H9 (cell line): ENCODE measurements around the gene MON2. TPM values are rescaled to one million over a fixed set of nuclear protein-coding genes. Genes with fewer than 3 reads are reported as not detected.

Source experiments
- DNase-seq: peaks from one replicate; pipeline ENCODE4 v3.0.0-alpha.2; 2017
- H2AFZ ChIP-seq: one replicate; pipeline ENCODE4 v1.6.1; 2013; ENCODE audit warnings: mild to moderate bottlenecking, low read length, control low read depth, moderate library complexity
- H2AK5ac ChIP-seq: 2 replicates; pipeline ENCODE4 v1.6.1; 2013; ENCODE audit warnings: low read length, control low read depth, mixed read lengths; ENCODE audit not compliant: insufficient read length
- H2BK120ac ChIP-seq: one replicate; pipeline ENCODE4 v1.6.1; 2013; ENCODE audit warnings: low read depth, mild to moderate bottlenecking, low read length, control low read depth, inconsistent platforms; ENCODE audit not compliant: poor library complexity, severe bottlenecking
- H2BK12ac ChIP-seq: 2 replicates; pipeline ENCODE4 v1.6.1; 2013; ENCODE audit warnings: low read length, control low read depth, mixed read lengths, low read depth; ENCODE audit not compliant: insufficient read length
- H2BK15ac ChIP-seq: 2 replicates; pipeline ENCODE4 v1.6.1; 2013; ENCODE audit warnings: low read depth, low read length, control low read depth
- H2BK20ac ChIP-seq: one replicate; pipeline ENCODE4 v1.6.1; 2013; ENCODE audit warnings: low read depth, mild to moderate bottlenecking, low read length, control low read depth, inconsistent platforms; ENCODE audit not compliant: poor library complexity, severe bottlenecking
- H2BK5ac ChIP-seq: 2 replicates; pipeline ENCODE4 v1.6.1; 2013; ENCODE audit warnings: low read length, control low read depth, mixed read lengths; ENCODE audit not compliant: insufficient read length
- H3K14ac ChIP-seq: 2 replicates; pipeline ENCODE4 v1.6.1; 2013; ENCODE audit warnings: low read length, control low read depth; ENCODE audit not compliant: insufficient read depth
- H3K18ac ChIP-seq: 2 replicates; pipeline ENCODE4 v1.6.1; 2013; ENCODE audit warnings: low read depth, mild to moderate bottlenecking, mixed read lengths, low read length, control low read depth; ENCODE audit not compliant: insufficient read length
- H3K23ac ChIP-seq: 2 replicates; pipeline ENCODE4 v1.6.1; 2013; ENCODE audit warnings: low read length, control low read depth, mixed read lengths, low read depth; ENCODE audit not compliant: insufficient read length
- H3K23me2 ChIP-seq: 2 replicates; pipeline ENCODE4 v1.6.1; 2013; ENCODE audit warnings: low read depth, mild to moderate bottlenecking, mixed read lengths, low read length, control low read depth; ENCODE audit not compliant: insufficient read length, poor library complexity, severe bottlenecking
- H3K27ac ChIP-seq: 2 replicates; pipeline ENCODE4 v1.5.1; 2013; ENCODE audit warnings: low read length, control low read depth, mixed read lengths, low read depth; ENCODE audit not compliant: insufficient read length
- H3K27me3 ChIP-seq: 2 replicates; pipeline ENCODE4 v1.6.1; 2013; ENCODE audit warnings: low read length, control low read depth, inconsistent platforms; ENCODE audit not compliant: insufficient read depth
- H3K4ac ChIP-seq: 2 replicates; pipeline ENCODE4 v1.6.1; 2013; ENCODE audit warnings: low read depth, mild to moderate bottlenecking, control low read depth, inconsistent platforms, low read length, moderate library complexity
- H3K4me1 ChIP-seq: 2 replicates; pipeline ENCODE4 v1.6.1; 2013; ENCODE audit warnings: low read length, control low read depth, inconsistent platforms; ENCODE audit not compliant: insufficient read depth
- H3K4me2 ChIP-seq: 2 replicates; pipeline ENCODE4 v1.6.1; 2013; ENCODE audit warnings: low read length, control low read depth, mixed read lengths; ENCODE audit not compliant: insufficient read length, insufficient read depth
- H3K56ac ChIP-seq: 2 replicates; pipeline ENCODE4 v1.6.1; 2013; ENCODE audit warnings: low read depth, mild to moderate bottlenecking, mixed read lengths, low read length, control low read depth; ENCODE audit not compliant: insufficient read length
- H3K79me1 ChIP-seq: 2 replicates; pipeline ENCODE4 v1.6.1; 2013; ENCODE audit warnings: low read depth, mild to moderate bottlenecking, moderate library complexity, low read length, control low read depth, inconsistent platforms; ENCODE audit not compliant: insufficient read depth, poor library complexity, severe bottlenecking
- H3K79me2 ChIP-seq: 2 replicates; pipeline ENCODE4 v1.6.1; 2013; ENCODE audit warnings: low read length, control low read depth, inconsistent platforms; ENCODE audit not compliant: insufficient read depth
- H3K9ac ChIP-seq: 2 replicates; pipeline ENCODE4 v1.6.1; 2013; ENCODE audit warnings: low read length, control low read depth, mixed read lengths; ENCODE audit not compliant: insufficient read length; ENCODE audit errors: extremely low read depth
- H3K9me3 ChIP-seq: one replicate; pipeline ENCODE4 v1.6.1; 2013; ENCODE audit warnings: low read depth, low read length, inconsistent platforms; ENCODE audit not compliant: control insufficient read depth
- H3T11ph ChIP-seq: one replicate; pipeline ENCODE4 v1.6.1; 2013; ENCODE audit warnings: mild to moderate bottlenecking, low read length, control low read depth, inconsistent platforms
- H4K20me1 ChIP-seq: one replicate; pipeline ENCODE4 v1.6.1; 2013; ENCODE audit not compliant: control insufficient read depth, insufficient read length, insufficient read depth
- H4K5ac ChIP-seq: 2 replicates; pipeline ENCODE4 v1.6.1; 2013; ENCODE audit warnings: low read depth, mild to moderate bottlenecking, mixed read lengths, low read length, control low read depth; ENCODE audit not compliant: insufficient read length
- H4K8ac ChIP-seq: replicated peaks from 2 replicates; pipeline ENCODE4 v1.6.1; 2013; ENCODE audit warnings: low read length, control low read depth, mixed read lengths, low read depth; ENCODE audit not compliant: insufficient read length
- H4K91ac ChIP-seq: 2 replicates; pipeline ENCODE4 v1.6.1; 2013; ENCODE audit warnings: low read depth, mild to moderate bottlenecking, moderate library complexity, mixed read lengths, low read length, control low read depth; ENCODE audit not compliant: insufficient read length
- H3K27ac Mint-ChIP-seq, 3 experiments: 2 replicates in 2 of 3; 3 replicates in 1 of 3; pipeline ENCODE4 v1.8.0; 2020 to 2021; ENCODE audit warnings: mixed read lengths in 3 of 3, mild to moderate bottlenecking in 1 of 3, moderate library complexity in 1 of 3
- H3K27me3 Mint-ChIP-seq: 2 replicates; pipeline ENCODE4 v1.8.0; 2021; ENCODE audit warnings: low read depth, mild to moderate bottlenecking, moderate library complexity, mixed read lengths
- H3K36me3 Mint-ChIP-seq, 3 experiments: 2 replicates in 2 of 3; 3 replicates in 1 of 3; pipeline ENCODE4 v1.8.0; 2020 to 2021; ENCODE audit warnings: low read depth in 3 of 3, mixed read lengths in 3 of 3; ENCODE audit not compliant: insufficient read depth in 1 of 3
- H3K4me1 Mint-ChIP-seq, 2 experiments: 2 replicates each; pipeline ENCODE4 v1.8.0; 2020; ENCODE audit warnings: mixed read lengths in 2 of 2
- H3K4me3 Mint-ChIP-seq, 2 experiments: 2 replicates in 1 of 2; 3 replicates in 1 of 2; pipeline ENCODE4 v1.8.0; 2020 to 2021; ENCODE audit warnings: mild to moderate bottlenecking in 2 of 2, mixed read lengths in 2 of 2, moderate library complexity in 1 of 2
- H3K9me3 Mint-ChIP-seq, 2 experiments: 2 replicates in 1 of 2; 3 replicates in 1 of 2; pipeline ENCODE4 v1.8.0; 2020; ENCODE audit warnings: mild to moderate bottlenecking in 2 of 2, mixed read lengths in 2 of 2, moderate library complexity in 1 of 2
- WGBS: extraction: QIAGEN DNeasy Blood & Tissue Kit; methylation state at CpG from one replicate; pipeline ENCODE4 v1.1.7; 2013; ENCODE audit warnings: missing lambda C conversion rate, low lambda C conversion rate, mixed read lengths; ENCODE audit not compliant: insufficient read length; ENCODE audit errors: extremely low coverage; 5-methylcytosine and 5-hydroxymethylcytosine counted together
- total RNA-seq: library from RNA; stranded (reverse); gene quantifications from 2 replicates; pipeline ENCODE4 v1.2.1, GENCODE V29; 2021
- TF ChIP-seq, protein P1 (sequence below): fragments of 200-600 bp; sonication (generic); conservative IDR thresholded peaks from 3 replicates; pipeline ENCODE4 v1.8.0; 2021; ENCODE audit warnings: antibody characterized with exemption, mild to moderate bottlenecking

The MON2 gene
- total RNA-seq, 1 experiment from 2014 or later, result 21.9 TPM

DNA sequence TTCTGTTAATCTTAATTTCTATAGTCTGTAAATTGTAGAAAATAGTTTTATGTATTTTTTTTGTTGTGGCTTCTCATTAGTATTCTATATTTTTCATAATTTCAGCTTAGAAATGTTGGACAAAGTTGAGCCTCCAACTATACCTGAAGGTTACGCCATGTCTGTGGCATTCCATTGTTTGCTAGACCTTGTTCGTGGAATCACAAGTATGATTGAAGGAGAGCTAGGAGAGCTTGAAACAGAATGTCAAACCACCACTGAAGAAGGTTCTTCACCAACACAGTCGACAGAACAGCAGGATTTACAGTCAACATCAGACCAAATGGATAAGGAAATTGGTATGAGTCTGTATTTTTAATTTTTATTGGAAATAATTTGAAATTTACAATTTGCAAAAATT, 65.7 kb downstream of the MON2 start:
- H3K23ac ChIP-seq, result no peak overlapping the region
- no peak overlapping the region for H2AK5ac ChIP-seq
- no peak overlapping the region for H3K4me2 ChIP-seq
- WGBS, result no CpG with 5 or more reads among the region's 3 CpGs
- H3K27ac ChIP-seq, result no peak overlapping the region
- H2BK20ac ChIP-seq, result no peak overlapping the region
- no peak overlapping the region for H2BK12ac ChIP-seq
- no peak overlapping the region for H2AFZ ChIP-seq
- no peak overlapping the region for H3K27ac Mint-ChIP-seq
- H3K9ac ChIP-seq, result no peak overlapping the region
- H3K27me3 ChIP-seq, result no peaks in the 10 kb centered on the region
- no peak overlapping the region for H4K91ac ChIP-seq
- no peak overlapping the region for H3K14ac ChIP-seq
- no peak overlapping the region for H3K56ac ChIP-seq
- no peak overlapping the region for H2BK120ac ChIP-seq
- no peak overlapping the region for H4K8ac ChIP-seq
- no peaks in the 10 kb centered on the region for H3K23me2 ChIP-seq
- H4K5ac ChIP-seq, result no peak overlapping the region
- H3K9me3 ChIP-seq, result no peaks in the 10 kb centered on the region
- no peak overlapping the region for H2BK15ac ChIP-seq
- no peak for DNase-seq
- no peak overlapping the region for H3K4me3 Mint-ChIP-seq
- H3K36me3 Mint-ChIP-seq, result peaks cover 7 to 21% (median 11%) of the 10 kb centered on the region in 3 experiments; a peak in 5 of 7 replicates
- H3K9me3 Mint-ChIP-seq, result no peaks in the 10 kb centered on the region
- H3K4me1 Mint-ChIP-seq, result no peaks in the 10 kb centered on the region
- no peaks in the 10 kb centered on the region for H3K27me3 Mint-ChIP-seq
- H3K4ac ChIP-seq, result no peak overlapping the region
- H3K79me2 ChIP-seq, result no peaks in the 10 kb centered on the region
- H3K79me1 ChIP-seq, result no peaks in the 10 kb centered on the region
- TF ChIP-seq, protein P1, sequence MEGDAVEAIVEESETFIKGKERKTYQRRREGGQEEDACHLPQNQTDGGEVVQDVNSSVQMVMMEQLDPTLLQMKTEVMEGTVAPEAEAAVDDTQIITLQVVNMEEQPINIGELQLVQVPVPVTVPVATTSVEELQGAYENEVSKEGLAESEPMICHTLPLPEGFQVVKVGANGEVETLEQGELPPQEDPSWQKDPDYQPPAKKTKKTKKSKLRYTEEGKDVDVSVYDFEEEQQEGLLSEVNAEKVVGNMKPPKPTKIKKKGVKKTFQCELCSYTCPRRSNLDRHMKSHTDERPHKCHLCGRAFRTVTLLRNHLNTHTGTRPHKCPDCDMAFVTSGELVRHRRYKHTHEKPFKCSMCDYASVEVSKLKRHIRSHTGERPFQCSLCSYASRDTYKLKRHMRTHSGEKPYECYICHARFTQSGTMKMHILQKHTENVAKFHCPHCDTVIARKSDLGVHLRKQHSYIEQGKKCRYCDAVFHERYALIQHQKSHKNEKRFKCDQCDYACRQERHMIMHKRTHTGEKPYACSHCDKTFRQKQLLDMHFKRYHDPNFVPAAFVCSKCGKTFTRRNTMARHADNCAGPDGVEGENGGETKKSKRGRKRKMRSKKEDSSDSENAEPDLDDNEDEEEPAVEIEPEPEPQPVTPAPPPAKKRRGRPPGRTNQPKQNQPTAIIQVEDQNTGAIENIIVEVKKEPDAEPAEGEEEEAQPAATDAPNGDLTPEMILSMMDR, result no peak
- no peak overlapping the region for H2BK5ac ChIP-seq
- H4K20me1 ChIP-seq, result no peaks in the 10 kb centered on the region
- no peaks in the 10 kb centered on the region for H3K4me1 ChIP-seq
- H3T11ph ChIP-seq, result no peak overlapping the region
- no peak overlapping the region for H3K18ac ChIP-seq
